GM21786 (cell line): ENCODE measurements around the gene CHST8.
"Not testable (repeated sequence)": the region's sequence is repeated elsewhere in the genome, so short reads cannot be mapped to it uniquely, and the experiment has no call there.

Experiments used
- ATAC-seq: cut with Tn5 transposase; IDR thresholded peaks from one replicate; pipeline ENCODE4 v1.9.1; 2021; ENCODE audit not compliant: unreplicated experiment

The CHST8 gene

GRCh38 chr19:33641956-33642498 is 20.3 kb downstream of the CHST8 start:
- no peak for ATAC-seq

GRCh38 chr19:33644284-33644836 is 22.6 kb downstream of the CHST8 start:
- no peak for ATAC-seq

- no peak for ATAC-seq
Measured at GRCh38 chr19:33646306-33646705, 24.6 kb downstream of the CHST8 start.

- no peak for ATAC-seq
Measured at GRCh38 chr19:33647146-33647545, 25.4 kb downstream of the CHST8 start.

- no peak for ATAC-seq
Measured at GRCh38 chr19:33649627-33650305, 28.0 kb downstream of the CHST8 start.

GRCh38 chr19:33653684-33654083 is 31.9 kb downstream of the CHST8 start:
- ATAC-seq, result no peak

- ATAC-seq, result no peak
Measured at GRCh38 chr19:33654840-33655508, 33.2 kb downstream of the CHST8 start.

- no peak for ATAC-seq
Measured at GRCh38 chr19:33659835-33660234, 38.1 kb downstream of the CHST8 start.

- no peak for ATAC-seq
Measured at GRCh38 chr19:33660410-33661124, 38.8 kb downstream of the CHST8 start.

- no peak for ATAC-seq
Measured at GRCh38 chr19:33661336-33661735, 39.6 kb downstream of the CHST8 start.

- no peak for ATAC-seq
Measured at GRCh38 chr19:33662391-33663092, 40.8 kb downstream of the CHST8 start.

GRCh38 chr19:33663316-33663715 is 41.6 kb downstream of the CHST8 start:
- not testable (repeated sequence) for ATAC-seq

- no peak for ATAC-seq
Measured at GRCh38 chr19:33664744-33665143, 43.0 kb downstream of the CHST8 start.

GRCh38 chr19:33665776-33666595 is 44.2 kb downstream of the CHST8 start:
- no peak for ATAC-seq

- ATAC-seq, result no peak
Measured at GRCh38 chr19:33667141-33667650, 45.4 kb downstream of the CHST8 start.

GRCh38 chr19:33667881-33668280 is 46.1 kb downstream of the CHST8 start:
- no peak for ATAC-seq

- no peak for ATAC-seq
Measured at GRCh38 chr19:33668968-33669367, 47.2 kb downstream of the CHST8 start.

GRCh38 chr19:33669376-33669775 is 47.6 kb downstream of the CHST8 start:
- no peak for ATAC-seq

- ATAC-seq, result no peak
Measured at GRCh38 chr19:33670398-33670797, 48.6 kb downstream of the CHST8 start.

- ATAC-seq, result no peak
Measured at GRCh38 chr19:33671211-33671610, 49.5 kb downstream of the CHST8 start.
